Mucosa of stomach (tissue), 1 donor: ENCODE results near the gene TINAGL1.

ENCODE experiments used
- H3K27me3 ChIP-seq: one replicate; pipeline ENCODE4 v1.7.0; 2013; ENCODE audit warnings: mild to moderate bottlenecking, low read length; ENCODE audit not compliant: control insufficient read depth, insufficient read depth
- H3K36me3 ChIP-seq: one replicate; pipeline ENCODE4 v1.7.0; 2013; ENCODE audit warnings: low read length; ENCODE audit not compliant: control insufficient read depth, insufficient read depth
- H3K4me1 ChIP-seq: one replicate; pipeline ENCODE4 v1.7.0; 2013; ENCODE audit warnings: mild to moderate bottlenecking, low read length; ENCODE audit not compliant: control insufficient read depth, insufficient read depth
- H3K4me3 ChIP-seq: one replicate; pipeline ENCODE4 v1.7.0; 2013; ENCODE audit warnings: low read length
- H3K9ac ChIP-seq: one replicate; pipeline ENCODE4 v1.7.0; 2013; ENCODE audit warnings: mild to moderate bottlenecking, low read length, moderate library complexity
- H3K9me3 ChIP-seq: one replicate; pipeline ENCODE4 v1.7.0; 2013; ENCODE audit warnings: mild to moderate bottlenecking, low read length, moderate library complexity; ENCODE audit not compliant: control insufficient read depth
- donor health status: Pancreatic carcinoma.

TINAGL1 gene

DNA sequence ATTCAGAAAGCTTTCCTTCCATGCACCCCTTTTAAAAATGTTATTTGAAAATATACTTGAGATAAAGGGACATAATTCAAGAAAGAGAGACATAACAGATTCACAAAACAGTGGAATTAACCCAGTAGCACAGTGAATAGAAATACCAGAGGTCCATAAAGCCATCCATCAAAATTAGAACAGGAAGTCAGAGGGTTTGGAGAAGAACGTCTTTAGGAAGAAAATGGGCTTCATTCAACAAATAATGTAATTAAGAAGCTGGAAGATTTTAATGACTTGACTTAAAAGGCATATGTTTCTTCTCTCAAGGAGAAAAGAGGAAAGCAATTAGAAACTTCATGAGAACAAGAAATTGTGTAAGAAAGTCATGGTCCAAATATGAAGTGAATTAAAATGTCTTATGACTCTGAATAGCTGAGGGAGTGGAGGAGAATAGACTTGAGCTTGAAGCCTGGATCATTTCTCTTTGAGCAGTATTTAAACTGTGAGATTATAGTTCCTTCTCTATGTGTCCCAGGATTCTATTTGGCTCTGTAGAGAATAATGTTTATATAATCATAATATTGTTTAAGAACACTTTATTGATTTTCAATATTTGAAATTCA is 33.3 kb downstream of the TINAGL1 start:
- H3K4me3 ChIP-seq, result no peak overlapping the region
- H3K9ac ChIP-seq, result no peak overlapping the region
- peaks cover 4% of the 10 kb centered on the region for H3K27me3 ChIP-seq
- no peaks in the 10 kb centered on the region for H3K36me3 ChIP-seq
- peaks cover 3% of the 10 kb centered on the region for H3K4me1 ChIP-seq
- no peaks in the 10 kb centered on the region for H3K9me3 ChIP-seq

DNA sequence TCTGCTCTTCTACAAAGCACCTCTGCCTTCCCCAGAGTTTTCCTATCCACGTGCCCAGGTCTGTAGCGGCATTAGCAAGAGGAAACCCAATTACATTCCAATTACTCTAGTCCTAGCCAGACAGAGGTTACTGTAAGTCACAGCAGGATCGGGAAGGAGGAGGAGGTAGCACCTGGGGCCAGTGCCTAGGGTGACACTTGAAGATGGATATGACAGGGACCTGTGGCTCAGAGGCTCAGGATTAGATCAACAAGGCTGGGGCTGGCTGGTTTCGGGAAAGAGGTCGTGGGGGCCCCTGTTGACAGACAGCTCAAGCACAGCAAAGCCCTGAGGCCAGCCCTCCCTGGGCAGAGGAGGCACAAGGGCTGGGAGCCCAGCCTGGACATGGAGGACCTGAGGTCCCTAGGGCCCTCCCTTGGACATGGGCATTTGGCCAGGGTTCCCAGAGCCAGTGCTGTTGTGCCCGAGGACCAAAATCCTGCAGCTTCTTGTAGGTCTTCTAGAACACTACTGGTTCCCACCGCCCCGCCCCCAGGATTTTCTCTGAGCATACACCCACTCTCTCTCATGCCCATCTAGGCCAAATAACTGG is 38.2 kb downstream of the TINAGL1 start:
- Histone ChIP-seq H3K4me1 (peaks cover 7% of the 10 kb centered on the region), H3K9ac (no peak overlapping the region), H3K9me3 (no peaks in the 10 kb centered on the region), H3K27me3 (peaks cover 45% of the 10 kb centered on the region), H3K36me3 (no peaks in the 10 kb centered on the region), H3K4me3 (no peak overlapping the region)

DNA sequence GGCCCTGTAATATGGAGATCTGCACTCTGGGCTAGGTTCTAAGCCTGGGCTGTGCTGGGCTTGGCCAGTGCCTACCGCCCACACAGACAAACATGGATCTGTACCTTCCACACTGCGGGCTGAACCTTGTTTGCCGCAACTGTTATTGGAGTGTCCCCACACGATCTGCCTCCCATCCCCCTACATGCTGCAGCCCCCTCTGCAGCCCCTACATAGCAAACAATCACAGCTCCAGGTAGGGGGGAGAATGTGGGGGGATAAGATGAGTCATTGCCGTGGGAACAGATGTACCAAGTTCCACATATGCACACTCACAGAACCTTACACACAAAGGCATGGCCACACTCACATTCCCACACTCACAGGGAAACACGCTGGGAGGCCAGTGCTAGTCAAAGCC is 39.1 kb downstream of the TINAGL1 start:
- peaks cover 7% of the 10 kb centered on the region for H3K4me1 ChIP-seq
- no peaks in the 10 kb centered on the region for H3K9me3 ChIP-seq
- H3K27me3 ChIP-seq, result peaks cover 45% of the 10 kb centered on the region
- no peaks in the 10 kb centered on the region for H3K36me3 ChIP-seq
- H3K4me3 ChIP-seq, result no peak overlapping the region
- H3K9ac ChIP-seq, result no peak overlapping the region

DNA sequence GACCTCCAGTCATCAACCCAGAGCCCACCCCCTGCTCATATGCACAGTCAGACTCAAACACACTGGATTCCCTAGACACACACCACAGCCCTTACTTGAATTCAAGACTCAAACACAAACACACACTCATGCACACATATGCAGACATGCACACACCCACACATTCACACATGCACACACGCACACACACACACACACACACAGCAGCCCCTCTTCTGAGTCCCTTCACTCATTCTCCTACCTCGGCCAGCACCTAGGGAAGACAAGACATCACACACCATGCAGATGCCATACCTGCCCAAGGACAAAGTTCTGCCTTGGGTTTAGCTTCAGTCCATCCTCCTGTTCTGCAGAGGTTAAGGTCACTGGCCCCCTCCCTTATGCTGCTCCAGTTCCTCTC is 39.6 kb downstream of the TINAGL1 start:
- Histone ChIP-seq H3K9ac (no peak overlapping the region), H3K4me1 (peaks cover 7% of the 10 kb centered on the region), H3K27me3 (peaks cover 45% of the 10 kb centered on the region), H3K36me3 (no peaks in the 10 kb centered on the region), H3K4me3 (no peak overlapping the region), H3K9me3 (no peaks in the 10 kb centered on the region)

DNA sequence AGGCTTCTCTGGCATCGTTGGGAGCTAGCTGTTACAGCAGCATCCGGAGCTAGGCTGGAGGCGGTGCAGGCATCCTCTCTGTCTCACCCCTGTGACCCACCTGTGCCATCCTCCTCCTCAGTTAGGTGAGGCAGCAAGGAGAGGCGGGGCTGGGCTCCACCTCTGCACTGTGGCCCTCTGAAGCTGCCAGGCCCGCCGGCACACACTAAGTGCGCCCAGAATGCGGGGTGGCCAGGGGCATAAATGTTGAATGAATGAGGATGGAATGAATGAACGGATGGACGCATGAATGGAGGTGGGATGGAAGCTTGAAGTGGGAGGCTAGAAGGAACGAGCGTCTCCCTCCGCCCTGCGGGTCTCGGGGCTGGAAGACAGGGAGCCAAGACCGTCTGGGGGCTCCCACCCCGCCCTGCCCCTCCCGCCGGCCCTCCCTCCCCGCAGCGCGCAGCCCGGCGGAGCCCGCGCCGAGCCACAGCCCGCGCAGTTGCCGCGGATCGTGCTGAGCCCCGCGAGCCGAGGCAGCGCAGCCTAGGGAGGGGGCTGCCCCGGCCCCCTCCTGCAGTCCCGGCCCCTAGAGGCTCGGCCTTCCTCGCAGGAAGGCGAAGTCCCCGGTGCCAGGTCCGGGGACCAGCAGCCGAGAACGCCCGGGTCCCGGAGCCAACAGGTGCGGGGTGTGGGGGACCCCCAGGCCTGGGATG is 41.1 kb downstream of the TINAGL1 start, which contains the start of gene HCRTR1:
HCRTR1 (plus strand) TSS at position 472 of the 698 bp plus-strand sequence. CDS start 1,504 bp downstream, outside the sequence.
- no peaks in the 10 kb centered on the region for H3K36me3 ChIP-seq
- no peak within 1 kb of the TSS for H3K4me3 ChIP-seq
- peaks cover 7% of the 10 kb centered on the region for H3K4me1 ChIP-seq
- H3K27me3 ChIP-seq, result peaks cover 45% of the 10 kb centered on the region
- H3K9ac ChIP-seq, result peak within 1 kb of the TSS; percentile 34
- H3K9me3 ChIP-seq, result no peaks in the 10 kb centered on the region

DNA sequence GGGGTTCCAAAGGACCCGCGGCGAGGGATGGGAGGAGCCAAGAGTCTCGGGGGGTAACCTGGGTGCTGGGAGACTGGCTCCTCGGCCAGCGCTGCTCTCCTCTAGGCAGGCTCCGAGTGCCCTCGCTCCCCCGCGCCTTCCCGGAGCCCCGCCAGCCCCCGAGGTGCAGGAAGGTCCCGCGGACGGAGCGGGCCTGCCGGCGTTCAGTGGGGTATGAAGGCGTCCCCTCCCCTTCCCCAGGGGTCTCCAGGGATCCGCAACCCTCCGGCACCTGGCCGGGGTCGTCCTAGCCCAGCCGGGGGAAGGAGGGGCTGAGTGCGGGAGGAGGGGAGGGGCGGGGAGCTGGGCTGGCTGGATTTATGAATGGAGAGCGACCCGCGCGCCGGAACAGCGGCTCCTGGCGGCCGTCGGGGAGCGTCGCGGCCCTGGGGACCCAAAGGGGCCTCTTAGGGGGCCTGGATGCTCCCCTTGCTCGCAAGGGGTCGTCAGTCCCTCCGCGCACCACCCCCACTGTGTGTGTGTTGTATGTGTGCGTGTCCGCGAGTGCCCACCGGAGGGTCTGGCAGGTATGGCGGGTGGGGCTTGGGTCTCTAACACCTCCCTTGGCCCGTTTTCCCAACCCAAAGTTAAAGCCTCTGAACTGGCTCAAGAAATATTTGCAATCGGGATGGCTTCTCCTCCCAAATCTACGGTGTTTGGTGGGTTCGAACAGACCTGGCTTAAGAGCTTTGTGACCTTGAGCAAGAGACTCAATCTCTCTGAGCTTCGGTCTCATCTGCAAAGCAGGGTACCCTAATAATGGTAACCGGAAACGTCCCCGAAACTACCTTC is 41.8 kb downstream of the TINAGL1 start:
- Histone ChIP-seq H3K36me3 (no peaks in the 10 kb centered on the region), H3K9ac (peak overlapping the region; percentile 34), H3K4me3 (no peak overlapping the region), H3K9me3 (no peaks in the 10 kb centered on the region), H3K4me1 (peaks cover 7% of the 10 kb centered on the region), H3K27me3 (peaks cover 45% of the 10 kb centered on the region)

DNA sequence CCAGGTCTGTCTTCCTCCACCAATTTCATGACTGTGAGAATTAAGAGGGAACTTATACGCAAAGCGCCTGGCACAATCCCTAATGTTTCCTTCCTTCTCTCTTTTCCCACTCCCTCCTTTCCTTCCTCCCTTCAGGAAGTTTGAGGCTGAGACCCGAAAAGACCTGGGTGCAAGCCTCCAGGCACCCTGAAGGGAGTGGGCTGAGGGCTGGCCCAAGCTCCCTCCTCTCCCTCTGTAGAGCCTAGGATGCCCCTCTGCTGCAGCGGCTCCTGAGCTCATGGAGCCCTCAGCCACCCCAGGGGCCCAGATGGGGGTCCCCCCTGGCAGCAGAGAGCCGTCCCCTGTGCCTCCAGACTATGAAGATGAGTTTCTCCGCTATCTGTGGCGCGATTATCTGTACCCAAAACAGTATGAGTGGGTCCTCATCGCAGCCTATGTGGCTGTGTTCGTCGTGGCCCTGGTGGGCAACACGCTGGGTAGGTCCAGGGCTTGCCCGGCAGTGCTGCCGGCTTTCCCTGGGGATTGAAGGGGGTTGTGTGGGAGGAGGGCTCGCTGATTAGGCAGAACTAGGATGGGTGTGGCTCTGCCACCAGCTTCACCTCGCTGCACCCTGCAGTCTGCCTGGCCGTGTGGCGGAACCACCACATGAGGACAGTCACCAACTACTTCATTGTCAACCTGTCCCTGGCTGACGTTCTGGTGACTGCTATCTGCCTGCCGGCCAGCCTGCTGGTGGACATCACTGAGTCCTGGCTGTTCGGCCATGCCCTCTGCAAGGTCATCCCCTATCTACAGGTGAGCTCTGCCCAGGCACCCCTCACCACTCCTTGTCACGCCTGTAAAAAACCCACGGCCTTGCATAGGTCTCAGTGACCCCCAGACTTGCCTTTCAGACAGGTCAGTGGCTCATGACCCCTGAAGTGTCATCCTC is 42.9 kb downstream of the TINAGL1 start:
- Histone ChIP-seq H3K36me3 (no peaks in the 10 kb centered on the region), H3K27me3 (peaks cover 45% of the 10 kb centered on the region), H3K9me3 (no peaks in the 10 kb centered on the region), H3K9ac (no peak overlapping the region), H3K4me3 (no peak overlapping the region), H3K4me1 (peaks cover 5% of the 10 kb centered on the region)

DNA sequence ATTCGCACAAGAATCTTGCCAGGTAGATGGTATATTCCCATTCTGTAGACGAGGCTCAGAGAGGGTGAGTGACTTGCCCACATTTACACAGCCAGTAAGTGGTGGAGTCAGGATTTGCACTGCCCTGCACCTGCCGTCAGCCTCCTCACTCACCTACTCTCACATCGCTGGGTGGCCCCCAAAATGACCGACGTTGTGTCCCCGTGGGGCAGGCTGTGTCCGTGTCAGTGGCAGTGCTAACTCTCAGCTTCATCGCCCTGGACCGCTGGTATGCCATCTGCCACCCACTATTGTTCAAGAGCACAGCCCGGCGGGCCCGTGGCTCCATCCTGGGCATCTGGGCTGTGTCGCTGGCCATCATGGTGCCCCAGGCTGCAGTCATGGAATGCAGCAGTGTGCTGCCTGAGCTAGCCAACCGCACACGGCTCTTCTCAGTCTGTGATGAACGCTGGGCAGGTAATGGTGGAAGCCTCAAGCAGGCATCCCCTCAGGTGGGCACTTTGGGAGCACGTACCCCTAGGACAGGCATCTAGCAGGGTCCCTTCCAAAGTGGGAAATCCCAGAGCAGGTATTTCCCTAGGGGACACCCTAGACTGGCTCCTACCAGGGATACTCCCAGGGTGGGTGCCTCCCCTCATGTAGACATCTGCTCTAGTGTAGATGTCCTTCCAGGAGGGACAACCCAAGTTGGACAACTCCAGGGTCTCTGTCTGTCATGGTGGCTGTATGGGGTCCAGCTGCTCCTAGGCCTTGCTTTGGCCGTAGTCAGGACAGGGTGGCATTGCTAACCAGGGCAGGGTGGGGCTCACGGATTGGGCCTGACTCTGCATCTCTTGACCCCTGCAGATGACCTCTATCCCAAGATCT is 44.5 kb downstream of the TINAGL1 start:
- H3K9ac ChIP-seq, result no peak overlapping the region
- peaks cover 36% of the 10 kb centered on the region for H3K27me3 ChIP-seq
- no peaks in the 10 kb centered on the region for H3K9me3 ChIP-seq
- peaks cover 5% of the 10 kb centered on the region for H3K4me1 ChIP-seq
- no peaks in the 10 kb centered on the region for H3K36me3 ChIP-seq
- no peak overlapping the region for H3K4me3 ChIP-seq

DNA sequence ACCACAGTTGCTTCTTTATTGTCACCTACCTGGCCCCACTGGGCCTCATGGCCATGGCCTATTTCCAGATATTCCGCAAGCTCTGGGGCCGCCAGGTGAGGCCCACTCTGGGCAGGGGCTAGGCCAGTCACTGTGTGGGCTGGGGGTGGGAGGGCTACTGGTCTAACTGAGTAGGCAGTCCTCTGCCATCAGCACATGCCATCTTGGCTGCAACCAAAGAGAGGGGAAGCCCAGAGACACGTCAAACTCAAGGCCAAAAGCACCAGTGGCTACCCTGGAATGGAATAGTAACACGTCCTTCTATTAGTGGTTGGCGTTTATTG is 45.1 kb downstream of the TINAGL1 start:
- no peaks in the 10 kb centered on the region for H3K9me3 ChIP-seq
- H3K4me3 ChIP-seq, result no peak overlapping the region
- peaks cover 5% of the 10 kb centered on the region for H3K4me1 ChIP-seq
- no peak overlapping the region for H3K9ac ChIP-seq
- H3K27me3 ChIP-seq, result peaks cover 31% of the 10 kb centered on the region
- no peaks in the 10 kb centered on the region for H3K36me3 ChIP-seq

DNA sequence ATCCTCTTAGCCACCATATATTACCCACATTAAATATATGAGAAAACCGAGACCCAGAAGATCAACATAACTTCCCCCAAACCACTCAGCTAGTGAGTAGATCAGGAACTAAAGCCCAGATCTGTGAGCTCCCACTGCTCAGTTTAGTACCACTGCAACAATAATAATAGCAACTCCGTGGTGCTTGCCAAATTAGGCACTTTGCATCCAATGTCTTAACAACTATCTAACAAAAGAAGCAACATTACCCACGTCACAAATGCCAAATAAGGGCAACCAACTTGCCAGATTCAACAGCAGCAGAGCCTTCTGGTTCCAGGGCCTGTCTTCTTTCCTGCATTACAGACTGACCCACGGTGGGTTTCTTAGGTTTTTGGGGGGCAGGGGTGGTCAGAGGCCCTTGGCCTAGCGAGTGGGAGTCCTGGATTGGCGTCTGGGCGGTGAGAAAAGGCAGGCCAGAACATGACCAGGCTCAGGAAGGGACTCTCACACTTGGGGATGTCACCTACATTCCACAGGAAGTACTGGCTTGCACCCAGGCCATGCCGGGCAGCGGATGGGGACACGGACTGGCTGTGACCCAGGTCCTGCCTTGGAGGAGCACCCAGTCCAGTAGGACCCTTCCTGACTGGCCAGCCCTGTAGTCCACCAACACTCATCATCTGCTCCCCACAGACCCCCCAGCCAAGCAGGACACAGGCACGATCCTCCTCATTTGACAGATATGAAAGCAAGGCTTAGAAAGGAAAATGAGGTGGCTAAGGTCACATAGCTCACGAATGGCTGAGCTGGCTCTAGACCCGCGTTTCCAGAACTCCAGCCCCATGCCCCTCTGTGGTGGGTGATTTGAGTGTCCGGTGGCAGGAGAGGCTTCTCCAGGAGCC is 45.8 kb downstream of the TINAGL1 start:
- H3K4me1 ChIP-seq, result peaks cover 6% of the 10 kb centered on the region
- no peaks in the 10 kb centered on the region for H3K9me3 ChIP-seq
- H3K27me3 ChIP-seq, result peaks cover 24% of the 10 kb centered on the region
- no peak overlapping the region for H3K4me3 ChIP-seq
- H3K9ac ChIP-seq, result no peak overlapping the region
- no peaks in the 10 kb centered on the region for H3K36me3 ChIP-seq
